ENCODE data around the gene CAMKK2. TPM values are rescaled to one million over a fixed set of nuclear protein-coding genes. Genes with fewer than 3 reads are reported as not detected.

CAMKK2 gene
- total and polyA plus RNA-seq, 2 of the 4 experiments (the other 2 are of a cell fraction): 15.2 to 24.7 TPM

DNA sequence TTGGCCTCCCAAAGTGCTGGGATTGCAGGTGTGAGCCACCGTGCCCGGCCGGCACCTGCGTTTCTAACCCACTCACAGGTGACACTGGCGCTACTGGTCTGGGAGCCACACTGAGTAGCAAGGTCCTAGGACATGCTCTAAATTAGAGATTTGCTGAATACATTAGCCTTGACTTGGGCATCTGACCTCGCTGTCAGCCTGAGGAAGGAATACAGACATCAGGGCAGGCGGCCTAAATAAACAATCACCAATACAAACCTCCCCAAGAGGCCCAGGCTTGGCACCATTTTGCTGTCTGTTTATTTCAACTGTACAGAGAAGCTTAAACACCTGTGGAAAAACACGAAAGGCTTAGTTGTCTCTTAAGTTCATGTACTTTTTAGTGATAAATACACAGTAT is 59.1 kb downstream of the CAMKK2 start:
- no peak overlapping the region for H2AK5ac ChIP-seq (ENCODE audit: low read depth, low read length)
- H3K9me1 ChIP-seq (ENCODE audit: insufficient read depth, low read length): no peaks in the 10 kb centered on the region
- no peak overlapping the region for H2BK120ac ChIP-seq (ENCODE audit: low read depth, low read length)
- intact Hi-C loops (cut with micrococcal nuclease): no loop called here
- no peaks in the 10 kb centered on the region for H3K27me3 ChIP-seq (ENCODE audit: control insufficient read depth, insufficient read depth, low read length)
- peaks cover 2% of the 10 kb centered on the region for H3K4me1 ChIP-seq (ENCODE audit: control insufficient read depth, insufficient read depth, low read length)
- ChIA-PET POLR2A (ENCODE audit: unreplicated experiment) (no interaction called here), CTCF (no interaction called here)
- H2AFZ ChIP-seq (replicated peaks; ENCODE audit: low read length, poor library complexity): no peak overlapping the region
- H3K27ac ChIP-seq (ENCODE audit: insufficient read depth, low read length): no peak overlapping the region
- no peak overlapping the region for H4K91ac ChIP-seq (ENCODE audit: insufficient read depth, low read depth, low read length)
- H3K9ac ChIP-seq (ENCODE audit: low read depth, low read length): no peak overlapping the region
- in situ Hi-C loops (cut with MboI; ENCODE audit: low sequenced_read_pairs): no loop called here
- no peak overlapping the region for H4K8ac ChIP-seq (ENCODE audit: low read depth in 2 of 2, low read length in 2 of 2)
- DNase-seq: no peak
- no peak overlapping the region for H3K4ac ChIP-seq (ENCODE audit: low read depth, low read length)
- no peak overlapping the region for H3K23ac ChIP-seq (ENCODE audit: low read depth, low read length)
- peaks cover 19% of the 10 kb centered on the region for H3K36me3 ChIP-seq (ENCODE audit: control insufficient read depth, insufficient read depth, low read length)
- H2BK5ac ChIP-seq (ENCODE audit: low read depth, low read length, poor library complexity, severe bottlenecking): no peak overlapping the region
- dilution Hi-C loops (cut with HindIII; ENCODE audit: low sequenced_read_pairs, unreplicated experiment): no loop called here
- no peak overlapping the region for H2BK20ac ChIP-seq (ENCODE audit: low read depth, low read length)
- H3K9me3 ChIP-seq (ENCODE audit: control insufficient read depth, insufficient read depth, low read length): no peaks in the 10 kb centered on the region
- no peak overlapping the region for H3K4me3 ChIP-seq (ENCODE audit: insufficient read depth, low read depth, low read length)
- no peak overlapping the region for H3K4me2 ChIP-seq (ENCODE audit: low read depth, low read length)
- no peak overlapping the region for H2BK15ac ChIP-seq (ENCODE audit: low read depth, low read length)
- BruUV-seq (replicated peaks): no TSS peak
- WGBS, 2 experiments (ENCODE audit: extremely low coverage in 2 of 2, insufficient read length in 1 of 2): 83% methylated on average over 2 of the region's 8 CpGs; no CpG with 5 or more reads in 1 of the 2 experiments
- no peak overlapping the region for H2AK9ac ChIP-seq (replicated peaks; ENCODE audit: low read depth, low read length, poor library complexity)
- H3K18ac ChIP-seq (ENCODE audit: low read depth, low read length): no peak overlapping the region
- TF ChIP-seq BHLHE40 (IDR thresholded peaks at IDR 0.05; ENCODE audit: low read depth, low read length): no peak
- no peak for ATAC-seq (ENCODE audit: low read depth)
- H3K56ac ChIP-seq (ENCODE audit: extremely low read depth, insufficient read depth, low read length): no peak overlapping the region
- H3K14ac ChIP-seq (replicated peaks; ENCODE audit: low read depth, low read length): no peak overlapping the region
- H4K5ac ChIP-seq (ENCODE audit: low read depth, low read length): no peak overlapping the region
- H4K20me1 ChIP-seq (ENCODE audit: insufficient read depth, low read length): peaks cover 3% of the 10 kb centered on the region; the same call in 1 of the 2 replicates
- H3K79me1 ChIP-seq (ENCODE audit: low read depth in 1 of 2, low read length in 2 of 2): no peaks in the 10 kb centered on the region; a peak in 1 of 4 replicates
